Dermis blood vessel endothelial cell (primary cell): Measurements from ENCODE around the gene GPN3. TPM values are rescaled to one million over a fixed set of nuclear protein-coding genes. Genes with fewer than 3 reads are reported as not detected.
A peak's percentile ranks its signal among the peaks of the same experiment; 100 is the strongest.
"Not testable (repeated sequence)": the region's sequence is repeated elsewhere in the genome, so short reads cannot be mapped to it uniquely, and the experiment has no call there.

Experiments
- DNase-seq: peaks from one replicate; pipeline ENCODE4 v3.0.0; 2010
- total RNA-seq: library from RNA; depleted of rRNA; stranded (reverse); fragments of >200 nt; gene quantifications from 2 replicates; pipeline ENCODE4 v1.2.3, GENCODE V29; 2014

Gene GPN3
- total RNA-seq, 1 donor from 2014 or later, result 19.9 TPM

- peak; percentile 46 for DNase-seq
Observed at GRCh38 chr12:110436231-110436630, 31.8 kb downstream of the GPN3 start.

GRCh38 chr12:110431957-110432587 lies 36.0 kb downstream of the GPN3 start:
- DNase-seq, result no peak

GRCh38 chr12:110429676-110430075 lies 38.4 kb downstream of the GPN3 start:
- DNase-seq, result not testable (repeated sequence)

GRCh38 chr12:110426406-110426805 lies 41.7 kb downstream of the GPN3 start:
- no peak for DNase-seq

- DNase-seq, result no peak
Observed at GRCh38 chr12:110424237-110424636, 43.8 kb downstream of the GPN3 start.

- DNase-seq, result no peak
Observed at GRCh38 chr12:110421701-110422100, 46.4 kb downstream of the GPN3 start.

- DNase-seq, result no peak
Observed at GRCh38 chr12:110421159-110421661, 46.8 kb downstream of the GPN3 start.

GRCh38 chr12:110420644-110421043 lies 47.4 kb downstream of the GPN3 start:
- not testable (repeated sequence) for DNase-seq

- not testable (repeated sequence) for DNase-seq
Observed at GRCh38 chr12:110417113-110417512, 50.9 kb downstream of the GPN3 start.

GRCh38 chr12:110410086-110410485 lies 58.0 kb downstream of the GPN3 start:
- DNase-seq, result not testable (repeated sequence)

GRCh38 chr12:110405126-110405662 lies 62.9 kb downstream of the GPN3 start:
- DNase-seq, result not testable (repeated sequence)

- DNase-seq, result peak; percentile 77
Observed at GRCh38 chr12:110403976-110404682, 63.9 kb downstream of the GPN3 start.

- DNase-seq, result peak; percentile 96
Observed at GRCh38 chr12:110403146-110403975, 64.7 kb downstream of the GPN3 start, which contains the start of gene ANAPC7. TSS of gene ANAPC7 (minus strand) at chr12:110403708. CDS start at chr12:110403627, 81 bp downstream.

Other genes starting within 250 kb of the GPN3 start
- 84.6 and 176 TPM in 2 replicates for gene ATP2A2, start 187.0 kb downstream of the GPN3 start, total RNA-seq
- gene ANAPC7, start 64.5 kb downstream of the GPN3 start, total RNA-seq, result 56.8 and 71.9 TPM in 2 replicates
- 297 and 356 TPM in 2 replicates for gene ARPC3, start 17.9 kb downstream of the GPN3 start, total RNA-seq
- 8.8 and 10.1 TPM in 2 replicates for gene FAM216A, start 588 bp upstream of the GPN3 start, total RNA-seq
- 77.1 and 78.3 TPM in 2 replicates for gene VPS29, start 33.9 kb upstream of the GPN3 start, total RNA-seq
- gene RAD9B, start 34.1 kb upstream of the GPN3 start, total RNA-seq, result 0.14 and 1.2 TPM in 2 replicates
- 9.0 and 13.3 TPM in 2 replicates for gene PPTC7, start 115.1 kb upstream of the GPN3 start, total RNA-seq
- 7.9 and 9.9 TPM in 2 replicates for gene TCTN1, start 145.9 kb upstream of the GPN3 start, total RNA-seq
- gene HVCN1, start 220.9 kb upstream of the GPN3 start, total RNA-seq, result 5.0 and 6.1 TPM in 2 replicates